GM10248 (cell line): Measurements from ENCODE around the gene SBDS.
A peak's percentile ranks its signal among the peaks of the same experiment; 100 is the strongest.
"Not testable (repeated sequence)": the region's sequence is repeated elsewhere in the genome, so short reads cannot be mapped to it uniquely, and the experiment has no call there.

ENCODE experiments used
- CTCF ChIA-PET: fragments of 300-600 bp; sonication (Branson Sonifier 250); formaldehyde crosslinking; extraction: SDS; loops from one replicate; lab custom pipeline; 2021; ENCODE audit warnings: antibody characterized with exemption; lab: Yijun Ruan, JAX
- POLR2A ChIA-PET: fragments of 350-650 bp; sonication (Branson Sonifier 250); formaldehyde crosslinking; extraction: SDS; loops from one replicate; lab custom pipeline; 2020; ENCODE audit warnings: antibody characterized with exemption; lab: Yijun Ruan, JAX
- DNase-seq: peaks from one replicate; pipeline ENCODE4 v3.0.0; 2012; ENCODE audit errors: extremely low spot score
- TF ChIP-seq, protein P1 (sequence below): IDR thresholded peaks from 2 replicates; pipeline ENCODE4 v1.5.1; 2012; ENCODE audit warnings: mild to moderate bottlenecking, low read depth; ENCODE audit errors: extremely low read depth, missing control alignments, control extremely low read depth

The SBDS gene

GRCh38 chr7:66970310-66970709 lies 25.1 kb downstream of the SBDS start:
- TF ChIP-seq, protein P1, sequence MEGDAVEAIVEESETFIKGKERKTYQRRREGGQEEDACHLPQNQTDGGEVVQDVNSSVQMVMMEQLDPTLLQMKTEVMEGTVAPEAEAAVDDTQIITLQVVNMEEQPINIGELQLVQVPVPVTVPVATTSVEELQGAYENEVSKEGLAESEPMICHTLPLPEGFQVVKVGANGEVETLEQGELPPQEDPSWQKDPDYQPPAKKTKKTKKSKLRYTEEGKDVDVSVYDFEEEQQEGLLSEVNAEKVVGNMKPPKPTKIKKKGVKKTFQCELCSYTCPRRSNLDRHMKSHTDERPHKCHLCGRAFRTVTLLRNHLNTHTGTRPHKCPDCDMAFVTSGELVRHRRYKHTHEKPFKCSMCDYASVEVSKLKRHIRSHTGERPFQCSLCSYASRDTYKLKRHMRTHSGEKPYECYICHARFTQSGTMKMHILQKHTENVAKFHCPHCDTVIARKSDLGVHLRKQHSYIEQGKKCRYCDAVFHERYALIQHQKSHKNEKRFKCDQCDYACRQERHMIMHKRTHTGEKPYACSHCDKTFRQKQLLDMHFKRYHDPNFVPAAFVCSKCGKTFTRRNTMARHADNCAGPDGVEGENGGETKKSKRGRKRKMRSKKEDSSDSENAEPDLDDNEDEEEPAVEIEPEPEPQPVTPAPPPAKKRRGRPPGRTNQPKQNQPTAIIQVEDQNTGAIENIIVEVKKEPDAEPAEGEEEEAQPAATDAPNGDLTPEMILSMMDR, result no peak
- DNase-seq, result no peak
- ChIA-PET POLR2A (no interaction called here), CTCF (no interaction called here)

DNA sequence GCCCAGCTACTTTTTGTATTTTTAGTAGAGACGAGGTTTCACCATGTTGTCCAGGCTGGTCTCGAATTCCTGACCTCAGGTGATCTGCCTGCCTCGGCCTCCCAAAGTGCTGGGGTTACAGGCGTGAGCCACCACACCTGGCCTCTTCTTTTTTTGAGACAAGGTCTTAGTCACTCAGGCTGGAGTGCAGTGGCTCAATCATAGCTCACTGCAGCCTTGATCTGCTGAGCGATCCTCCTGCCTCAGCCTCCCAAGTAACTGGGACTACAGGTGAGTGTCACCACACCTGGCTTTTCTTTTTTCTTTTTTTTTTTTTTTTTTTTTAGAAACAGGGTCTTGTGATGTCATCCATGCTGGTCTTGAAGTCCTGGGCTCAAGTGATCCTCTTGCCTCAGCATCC lies 26.4 kb downstream of the SBDS start:
- CTCF ChIA-PET, POLR2A ChIA-PET, DNase-seq: not testable (repeated sequence)

GRCh38 chr7:66967029-66967428 lies 28.4 kb downstream of the SBDS start:
- ChIA-PET CTCF (no interaction called here), POLR2A (no interaction called here)
- TF ChIP-seq, protein P1, result no peak
- DNase-seq, result peak; percentile 10

- POLR2A ChIA-PET, result no interaction called here
These were observed 31.0 kb downstream of the SBDS start for GRCh38 chr7:66964411-66964810.

GRCh38 chr7:66961096-66961495 lies 34.3 kb downstream of the SBDS start:
- DNase-seq, result no peak
- POLR2A ChIA-PET, result interaction anchor here (0.5 kb wide), 1 partner anchor 40 kb away, joined by 4 read pairs; the partner anchor contains the start of gene TMEM248
- CTCF ChIA-PET, result interaction anchor here (1.0 kb wide), 1 partner anchor 9 kb away, joined by 4 read pairs; no protein-coding TSS in a partner anchor
- TF ChIP-seq, protein P1, result no peak

More at GRCh38 chr7:66964411-66964810, 31.0 kb downstream of the SBDS start:
- CTCF ChIA-PET, result interaction anchor here (1.0 kb wide), 1 partner anchor 11 kb away, joined by 3 read pairs; no protein-coding TSS in a partner anchor
- no peak for DNase-seq
- TF ChIP-seq, protein P1, result no peak

DNA sequence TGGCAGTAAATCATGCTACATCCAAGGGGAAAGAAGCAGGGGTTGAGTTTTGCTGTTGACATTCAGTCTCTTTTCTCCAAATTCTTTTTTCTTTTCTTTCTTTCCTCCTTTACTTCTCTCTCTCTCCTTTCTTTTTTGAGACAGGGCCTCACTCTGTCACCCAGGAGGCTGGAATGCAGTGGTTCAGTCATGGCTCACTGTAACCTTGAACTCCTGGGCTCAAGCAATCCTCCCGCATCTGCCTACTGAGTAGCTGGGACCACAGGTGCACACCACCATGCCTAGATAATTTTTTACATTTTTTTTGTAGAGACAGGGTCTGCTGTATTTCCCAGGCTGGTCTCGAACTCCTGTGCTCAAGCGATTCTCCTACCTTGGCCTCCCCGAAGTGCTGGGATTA lies 35.2 kb downstream of the SBDS start:
- CTCF ChIA-PET, result interaction anchor here (1.0 kb wide), 1 partner anchor 8 kb away, joined by 4 read pairs; no protein-coding TSS in a partner anchor
- POLR2A ChIA-PET, result no interaction called here
- TF ChIP-seq, protein P1, result no peak
- DNase-seq, result no peak

DNA sequence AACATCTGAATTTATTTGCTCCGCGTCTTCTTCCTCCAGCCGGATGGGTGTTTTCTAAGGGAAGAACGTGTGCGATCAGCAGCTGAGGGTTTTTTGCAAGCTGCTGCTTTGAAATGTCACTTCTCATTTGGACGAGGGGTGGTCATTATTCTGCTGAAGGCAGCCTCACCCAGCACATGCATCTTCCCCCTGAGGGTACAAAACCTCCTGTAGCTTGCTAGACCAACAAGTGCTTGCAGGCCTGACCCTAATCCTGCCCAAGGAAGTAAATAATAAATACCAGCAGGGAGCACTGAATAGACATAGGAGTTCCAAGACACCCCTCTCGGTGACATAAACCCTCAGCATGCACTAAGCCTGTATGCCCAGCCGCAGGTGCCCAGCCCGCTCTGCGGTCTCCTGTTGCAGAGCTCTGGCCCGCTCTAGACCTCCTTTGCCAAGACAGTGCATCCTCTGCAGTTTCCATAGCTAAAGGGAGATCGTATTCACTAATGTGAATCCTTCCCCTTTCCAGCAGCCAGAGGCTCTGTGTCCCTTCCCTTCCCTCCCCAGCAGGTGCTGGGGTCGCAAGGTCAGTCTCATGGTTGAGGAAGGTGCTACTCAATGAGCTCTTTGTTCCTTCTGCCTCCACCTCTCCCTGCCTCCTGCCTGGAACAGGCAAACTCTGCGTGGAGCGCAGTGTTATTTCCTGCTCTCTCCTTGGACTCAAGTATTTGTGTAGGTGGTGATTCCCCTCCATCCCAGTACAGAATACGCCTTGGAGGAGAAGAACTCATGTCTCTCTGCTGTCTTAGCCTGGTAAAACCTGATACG lies 36.6 kb downstream of the SBDS start:
- ChIA-PET POLR2A (no interaction called here), CTCF (interaction anchor here (0.9 kb wide), 1 partner anchor 16 kb away, joined by 3 read pairs; no protein-coding TSS in a partner anchor)
- DNase-seq, result no peak
- TF ChIP-seq, protein P1, result no peak
